HepG2 (cell line): ENCODE results near the gene SKI. TPM values are rescaled to one million over a fixed set of nuclear protein-coding genes. Genes with fewer than 3 reads are reported as not detected.
A peak's percentile ranks its signal among the peaks of the same experiment; 100 is the strongest.
"Not testable (repeated sequence)": the region's sequence is repeated elsewhere in the genome, so short reads cannot be mapped to it uniquely, and the experiment has no call there.

Experiments used
- ATAC-seq: fragments of 200-7000 bp; cut with Tn5 transposase; 3 replicates; pipeline ENCODE4 v1.9.1; 2020; ENCODE audit warnings: mild to moderate bottlenecking, moderate library complexity
- BruUV-seq: library from RNA; stranded (reverse); fragments of 400-500 nt; replicated peaks from 2 replicates; lab custom pipeline; 2021; lab: Mats Ljungman, UMichigan
- CTCF ChIA-PET: fragments of 300-600 bp; formaldehyde crosslinking; extraction: SDS; loops from one replicate; lab custom pipeline; 2021; ENCODE audit warnings: low total read pairs, inconsistent platforms, low intra/inter-chr PET ratio; lab: Yijun Ruan, JAX
- POLR2A ChIA-PET: fragments of 350-600 bp; sonication (Branson Sonifier 250); formaldehyde crosslinking; loops from one replicate; lab custom pipeline; 2020; ENCODE audit warnings: antibody characterized with exemption, inconsistent platforms; lab: Yijun Ruan, JAX
- DNase-seq: peaks from one replicate; pipeline ENCODE4 v3.0.0-alpha.2; 2015; ENCODE audit warnings: low spot score
- FAIRE-seq: peaks from 3 replicates; lab custom pipeline; 2011; peaks lifted over from hg19 to GRCh38; lab: Jason Lieb, UNC
- H2AFZ ChIP-seq: one replicate; pipeline ENCODE4 v1.6.1; 2011; ENCODE audit warnings: low read length, inconsistent platforms
- H3K27ac ChIP-seq: fragments of 300-600 bp; 3 replicates; pipeline ENCODE4 v1.8.0; 2011; ENCODE audit warnings: mixed run types, mild to moderate bottlenecking, mixed read lengths, low read length, inconsistent platforms; ENCODE audit not compliant: insufficient read depth; ENCODE audit errors: extremely low read length
- H3K27me3 ChIP-seq, 2 experiments: fragments of 200-600 bp in 1 of 2; 2 replicates in 1 of 2; 3 replicates in 1 of 2; pipeline versions ENCODE4 v1.6.0 to v1.8.0; 2011; ENCODE audit warnings: low read length in 2 of 2, mild to moderate bottlenecking in 2 of 2, moderate library complexity in 2 of 2, inconsistent platforms in 1 of 2; ENCODE audit not compliant: insufficient read depth in 2 of 2, control insufficient read depth in 1 of 2
- H3K36me3 ChIP-seq, 2 experiments: fragments of 200-600 bp in 1 of 2; replicated peaks in 1 of 2; 2 replicates in 1 of 2; 3 replicates in 1 of 2; pipeline versions ENCODE4 v1.5.1 to v1.8.0; 2011; ENCODE audit warnings: low read length in 2 of 2, inconsistent platforms in 1 of 2; ENCODE audit not compliant: insufficient read depth in 2 of 2, control insufficient read depth in 1 of 2
- H3K4me1 ChIP-seq: 2 replicates; pipeline ENCODE4 v1.5.1; 2012; ENCODE audit warnings: low read length, inconsistent platforms; ENCODE audit not compliant: insufficient read depth
- H3K4me2 ChIP-seq: 2 replicates; pipeline ENCODE4 v1.6.0; 2011; ENCODE audit warnings: low read depth, low read length, inconsistent platforms
- H3K4me3 ChIP-seq, 3 experiments: fragments of 200-600 bp in 1 of 3; sonication (generic), shearing (Covaris generic) in 1 of 3; replicated peaks in 1 of 3; 2 replicates each; pipeline ENCODE4 v1.5.1; 2011 to 2016; ENCODE audit warnings: low read length in 3 of 3, inconsistent platforms in 2 of 3, low read depth in 2 of 3, mild to moderate bottlenecking in 2 of 3, control low read depth in 1 of 3, mixed read lengths in 1 of 3; ENCODE audit not compliant: insufficient read depth in 1 of 3
- H3K79me2 ChIP-seq: one replicate; pipeline ENCODE4 v1.6.1; 2011; ENCODE audit warnings: low read length, inconsistent platforms; ENCODE audit not compliant: insufficient read depth
- H3K9ac ChIP-seq: 2 replicates; pipeline ENCODE4 v1.6.0; 2011; ENCODE audit warnings: mild to moderate bottlenecking, low read depth, low read length, inconsistent platforms; ENCODE audit not compliant: insufficient read depth
- H3K9me3 ChIP-seq: 2 replicates; pipeline ENCODE4 v1.5.1; 2012; ENCODE audit warnings: mild to moderate bottlenecking, low read length
- H4K20me1 ChIP-seq: 2 replicates; pipeline ENCODE4 v1.6.0; 2011; ENCODE audit warnings: inconsistent platforms, mild to moderate bottlenecking, low read length, moderate library complexity; ENCODE audit not compliant: insufficient read depth
- AGO2 ChIP-seq: fragments of 200-400 bp; formaldehyde crosslinking; optimal IDR thresholded peaks from 2 replicates; pipeline ENCODE3; 2017; ENCODE audit warnings: mild to moderate bottlenecking, low read depth, low read length, moderate library complexity
- SPEN ChIP-seq: sonication (generic); formaldehyde crosslinking; IDR thresholded peaks from 2 replicates; pipeline ENCODE4 v1.5.1; 2020; ENCODE audit warnings: low read depth, mild to moderate bottlenecking, missing genetic modification reagents
- ZBTB38 ChIP-seq: sonication (generic); formaldehyde crosslinking; IDR thresholded peaks from 2 replicates; pipeline ENCODE4 v1.5.1; 2020; ENCODE audit warnings: mild to moderate bottlenecking, missing genetic modification reagents
- ZBTB7A ChIP-seq: sonication (generic); formaldehyde crosslinking; IDR thresholded peaks from 2 replicates; pipeline ENCODE4 v1.8.0; 2022; ENCODE audit warnings: mild to moderate bottlenecking, missing genetic modification reagents
- ZNF121 ChIP-seq: sonication (generic); formaldehyde crosslinking; IDR thresholded peaks from 2 replicates; pipeline ENCODE4 v1.5.0; 2020; ENCODE audit warnings: mild to moderate bottlenecking, missing genetic modification reagents
- ZNF143 ChIP-seq: sonication (generic); formaldehyde crosslinking; IDR thresholded peaks from 2 replicates; pipeline ENCODE4 v1.4.0; 2020; ENCODE audit warnings: missing genetic modification reagents
- ZNF441 ChIP-seq: sonication (generic); formaldehyde crosslinking; IDR thresholded peaks from 2 replicates; pipeline ENCODE4 v1.7.0; 2021; ENCODE audit warnings: missing genetic modification reagents, borderline replicate concordance
- WGBS: methylation state at CpG from one replicate; pipeline ENCODE4 v1.1.6; 2017; ENCODE audit warnings: low lambda C conversion rate; 5-methylcytosine and 5-hydroxymethylcytosine counted together
- in situ Hi-C: cut with HindIII; loops from 2 replicates; pipeline ENCODE4 v1.10.0; 2017; ENCODE audit warnings: low pct_unique_long_range_greater_than_20kb; ENCODE audit not compliant: extremely low pct_ligation_motif_present
- intact Hi-C: fragments of 100-400 bp; cut with micrococcal nuclease; formaldehyde crosslinking; loops from one replicate; pipeline ENCODE4 v1.10.0; 2022; ENCODE audit not compliant: unreplicated experiment
- polyA plus RNA-seq, 8 experiments: library from polyadenylated mRNA; depleted of rRNA in 3 of 8; stranded (reverse) in 7 of 8; unstranded in 1 of 8; fragments of >200 nt; fragmentation: Illumina TruSeq in 4 of 8; extraction: Trizol in 4 of 8; gene quantifications; 2 replicates each; pipeline versions ENCODE4 v1.2.1 to v1.2.3, GENCODE V29; 2011 to 2016; ENCODE audit warnings: low read depth in 4 of 8, missing spikeins in 1 of 8, mixed read lengths in 1 of 8; ENCODE audit not compliant: insufficient read depth in 1 of 8
- total RNA-seq, 5 experiments: library from RNA; depleted of rRNA; stranded (reverse); fragments of >200 nt; fragmentation: Illumina TruSeq; extraction: Trizol; gene quantifications; 2 replicates each; pipeline ENCODE4 v1.2.3, GENCODE V29; 2016; ENCODE audit warnings: low read depth in 1 of 5
- TF ChIP-seq, protein P1 (sequence below): sonication (generic); formaldehyde crosslinking; IDR thresholded peaks from 2 replicates; pipeline ENCODE4 v1.5.0; 2020; ENCODE audit warnings: mild to moderate bottlenecking, missing genetic modification reagents, borderline replicate concordance
- TF ChIP-seq, protein P2 (sequence below): sonication (generic); formaldehyde crosslinking; IDR thresholded peaks from 2 replicates; pipeline ENCODE4 v1.5.1; 2020; ENCODE audit warnings: mild to moderate bottlenecking, missing genetic modification reagents, moderate library complexity

The SKI gene
- total and polyA plus RNA-seq, 2 of the 13 experiments (the other 11 are each of a cell fraction or from before 2014, with no cell fraction given), result 4.7 to 6.9 TPM

DNA sequence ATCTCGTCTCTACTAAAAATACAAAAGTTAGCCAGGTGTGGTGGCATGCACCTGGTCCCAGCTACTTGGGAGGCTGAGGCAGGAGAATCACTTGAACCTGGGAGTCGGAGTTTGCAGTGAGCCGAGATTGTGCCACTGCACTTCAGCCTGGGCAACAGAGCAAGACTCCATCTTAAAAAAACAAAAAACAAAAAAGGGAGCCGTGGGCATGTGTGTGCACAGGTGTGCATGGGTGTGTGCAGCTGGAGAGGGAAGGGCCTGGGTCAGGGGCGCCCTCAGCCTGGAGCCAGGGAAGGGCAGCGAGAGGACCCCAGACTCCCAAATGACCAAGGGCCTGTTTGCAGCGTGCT, 18.9 kb downstream of the SKI start:
- H3K4me2 ChIP-seq, result not testable (repeated sequence)
- H3K4me1 ChIP-seq, result peaks cover 68% of the 10 kb centered on the region
- WGBS, result 92% methylated on average over 7 of the region's 7 CpGs

DNA sequence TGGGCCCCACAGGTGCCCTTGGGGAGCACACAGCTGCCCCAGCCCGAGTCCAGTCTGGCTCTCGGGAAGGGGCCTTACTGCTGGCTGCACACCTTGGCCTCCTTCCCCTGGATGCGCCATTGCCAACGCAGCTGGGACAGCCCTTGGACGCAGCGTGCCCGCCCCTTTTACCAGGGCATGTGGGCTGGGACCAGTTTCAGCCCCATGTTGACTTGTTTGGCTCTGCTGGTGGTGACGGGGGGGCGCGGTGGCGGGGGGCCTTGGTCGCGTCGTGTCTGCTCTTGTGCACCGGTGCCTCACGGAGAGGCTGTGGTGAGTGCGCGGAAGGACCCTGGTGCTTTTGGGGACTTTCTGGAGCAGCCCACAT, 19.6 kb downstream of the SKI start:
- peak; percentile 2 for ATAC-seq
- H3K27ac ChIP-seq, result peak overlapping the region; percentile 72
- peaks cover 73% of the 10 kb centered on the region for H3K4me1 ChIP-seq
- no peak for DNase-seq
- 50% methylated on average over 15 of the region's 18 CpGs for WGBS
- intact Hi-C loops, result loop anchor here (1.0 to 2.0 kb wide), 2 partner anchors 13 to 23 kb away; no protein-coding TSS in a partner anchor
- in situ Hi-C loops, result no loop called here
- peak overlapping the region; percentile 73 for H3K4me2 ChIP-seq
- CTCF ChIA-PET, result no interaction called here
- H3K27me3 ChIP-seq, result no peaks in the 10 kb centered on the region
- peaks cover 34% of the 10 kb centered on the region; the same call in 1 of the 2 replicates for H4K20me1 ChIP-seq
- POLR2A ChIA-PET, result interaction anchor here (0.7 to 4.3 kb wide), 3 partner anchors 11 to 40 kb away, joined by 3 to 50 read pairs (median 5); no protein-coding TSS in a partner anchor
- H3K36me3 ChIP-seq, result no peaks in the 10 kb centered on the region; a peak in 2 of 5 replicates
- H3K9me3 ChIP-seq, result no peaks in the 10 kb centered on the region
- peaks cover 91% of the 10 kb centered on the region for H3K79me2 ChIP-seq
- peak overlapping the region; percentile 38 to 54 (median 43); a peak in 4 of 6 replicates for H3K4me3 ChIP-seq
- peak overlapping the region; percentile 40 for H3K9ac ChIP-seq
- H2AFZ ChIP-seq, result no peak overlapping the region
- no peak for FAIRE-seq
- BruUV-seq, result no TSS peak
- no peak for TF ChIP-seq ZNF143 (CRISPR knock-in tag)
- TF ChIP-seq, protein P1, sequence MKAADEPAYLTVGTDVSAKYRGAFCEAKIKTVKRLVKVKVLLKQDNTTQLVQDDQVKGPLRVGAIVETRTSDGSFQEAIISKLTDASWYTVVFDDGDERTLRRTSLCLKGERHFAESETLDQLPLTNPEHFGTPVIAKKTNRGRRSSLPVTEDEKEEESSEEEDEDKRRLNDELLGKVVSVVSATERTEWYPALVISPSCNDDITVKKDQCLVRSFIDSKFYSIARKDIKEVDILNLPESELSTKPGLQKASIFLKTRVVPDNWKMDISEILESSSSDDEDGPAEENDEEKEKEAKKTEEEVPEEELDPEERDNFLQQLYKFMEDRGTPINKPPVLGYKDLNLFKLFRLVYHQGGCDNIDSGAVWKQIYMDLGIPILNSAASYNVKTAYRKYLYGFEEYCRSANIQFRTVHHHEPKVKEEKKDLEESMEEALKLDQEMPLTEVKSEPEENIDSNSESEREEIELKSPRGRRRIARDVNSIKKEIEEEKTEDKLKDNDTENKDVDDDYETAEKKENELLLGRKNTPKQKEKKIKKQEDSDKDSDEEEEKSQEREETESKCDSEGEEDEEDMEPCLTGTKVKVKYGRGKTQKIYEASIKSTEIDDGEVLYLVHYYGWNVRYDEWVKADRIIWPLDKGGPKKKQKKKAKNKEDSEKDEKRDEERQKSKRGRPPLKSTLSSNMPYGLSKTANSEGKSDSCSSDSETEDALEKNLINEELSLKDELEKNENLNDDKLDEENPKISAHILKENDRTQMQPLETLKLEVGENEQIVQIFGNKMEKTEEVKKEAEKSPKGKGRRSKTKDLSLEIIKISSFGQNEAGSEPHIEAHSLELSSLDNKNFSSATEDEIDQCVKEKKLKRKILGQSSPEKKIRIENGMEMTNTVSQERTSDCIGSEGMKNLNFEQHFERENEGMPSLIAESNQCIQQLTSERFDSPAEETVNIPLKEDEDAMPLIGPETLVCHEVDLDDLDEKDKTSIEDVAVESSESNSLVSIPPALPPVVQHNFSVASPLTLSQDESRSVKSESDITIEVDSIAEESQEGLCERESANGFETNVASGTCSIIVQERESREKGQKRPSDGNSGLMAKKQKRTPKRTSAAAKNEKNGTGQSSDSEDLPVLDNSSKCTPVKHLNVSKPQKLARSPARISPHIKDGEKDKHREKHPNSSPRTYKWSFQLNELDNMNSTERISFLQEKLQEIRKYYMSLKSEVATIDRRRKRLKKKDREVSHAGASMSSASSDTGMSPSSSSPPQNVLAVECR (CRISPR knock-in tag), result no peak
- no peak for TF ChIP-seq ZBTB7A
- TF ChIP-seq ZNF441 (CRISPR knock-in tag), result no peak
- TF ChIP-seq, protein P2, sequence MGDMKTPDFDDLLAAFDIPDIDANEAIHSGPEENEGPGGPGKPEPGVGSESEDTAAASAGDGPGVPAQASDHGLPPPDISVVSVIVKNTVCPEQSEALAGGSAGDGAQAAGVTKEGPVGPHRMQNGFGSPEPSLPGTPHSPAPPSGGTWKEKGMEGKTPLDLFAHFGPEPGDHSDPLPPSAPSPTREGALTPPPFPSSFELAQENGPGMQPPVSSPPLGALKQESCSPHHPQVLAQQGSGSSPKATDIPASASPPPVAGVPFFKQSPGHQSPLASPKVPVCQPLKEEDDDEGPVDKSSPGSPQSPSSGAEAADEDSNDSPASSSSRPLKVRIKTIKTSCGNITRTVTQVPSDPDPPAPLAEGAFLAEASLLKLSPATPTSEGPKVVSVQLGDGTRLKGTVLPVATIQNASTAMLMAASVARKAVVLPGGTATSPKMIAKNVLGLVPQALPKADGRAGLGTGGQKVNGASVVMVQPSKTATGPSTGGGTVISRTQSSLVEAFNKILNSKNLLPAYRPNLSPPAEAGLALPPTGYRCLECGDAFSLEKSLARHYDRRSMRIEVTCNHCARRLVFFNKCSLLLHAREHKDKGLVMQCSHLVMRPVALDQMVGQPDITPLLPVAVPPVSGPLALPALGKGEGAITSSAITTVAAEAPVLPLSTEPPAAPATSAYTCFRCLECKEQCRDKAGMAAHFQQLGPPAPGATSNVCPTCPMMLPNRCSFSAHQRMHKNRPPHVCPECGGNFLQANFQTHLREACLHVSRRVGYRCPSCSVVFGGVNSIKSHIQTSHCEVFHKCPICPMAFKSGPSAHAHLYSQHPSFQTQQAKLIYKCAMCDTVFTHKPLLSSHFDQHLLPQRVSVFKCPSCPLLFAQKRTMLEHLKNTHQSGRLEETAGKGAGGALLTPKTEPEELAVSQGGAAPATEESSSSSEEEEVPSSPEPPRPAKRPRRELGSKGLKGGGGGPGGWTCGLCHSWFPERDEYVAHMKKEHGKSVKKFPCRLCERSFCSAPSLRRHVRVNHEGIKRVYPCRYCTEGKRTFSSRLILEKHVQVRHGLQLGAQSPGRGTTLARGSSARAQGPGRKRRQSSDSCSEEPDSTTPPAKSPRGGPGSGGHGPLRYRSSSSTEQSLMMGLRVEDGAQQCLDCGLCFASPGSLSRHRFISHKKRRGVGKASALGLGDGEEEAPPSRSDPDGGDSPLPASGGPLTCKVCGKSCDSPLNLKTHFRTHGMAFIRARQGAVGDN, result 0 out of 2 replicates have a peak, but pooled peaks have one; percentile 21
- TF ChIP-seq ZBTB38 (CRISPR knock-in tag), result 0 out of 2 replicates have a peak, but pooled peaks have one; percentile 5
- TF ChIP-seq AGO2, result peak; percentile 86

More for the DNA sequence above, 18.9 kb downstream of the SKI start:
- H3K9me3 ChIP-seq, H3K4me3 ChIP-seq, FAIRE-seq, H3K27me3 ChIP-seq, H3K36me3 ChIP-seq, H3K9ac ChIP-seq, in situ Hi-C loops, BruUV-seq, H2AFZ ChIP-seq, intact Hi-C loops, ATAC-seq, DNase-seq, CTCF ChIA-PET: not testable (repeated sequence)
- TF ChIP-seq ZNF121 (CRISPR knock-in tag), result peak; percentile 86
- TF ChIP-seq SPEN, result 0 out of 2 replicates have a peak, but pooled peaks have one; percentile 1
- H4K20me1 ChIP-seq, result peaks cover 34% of the 10 kb centered on the region; the same call in 1 of the 2 replicates
- H3K79me2 ChIP-seq, result peaks cover 91% of the 10 kb centered on the region
- H3K27ac ChIP-seq, result peak overlapping the region; percentile 72
- POLR2A ChIA-PET, result interaction anchor here (1.5 kb wide), 1 partner anchor 40 kb away, joined by 5 read pairs; no protein-coding TSS in a partner anchor
